Large intestine (tissue), 3 donors: ENCODE data around the gene PKIB. TPM values are rescaled to one million over a fixed set of nuclear protein-coding genes. Genes with fewer than 3 reads are reported as not detected.

Experiments
- DNase-seq, 2 donors: peaks; one replicate each; pipeline versions ENCODE4 v3.0.0 to v3.0.0-alpha.2; 2013
- H3K27ac ChIP-seq: one replicate; pipeline ENCODE4 v1.5.1; 2013; ENCODE audit warnings: low read length
- H3K27me3 ChIP-seq: 2 replicates; pipeline ENCODE4 v1.6.1; 2013; ENCODE audit warnings: low read length; ENCODE audit not compliant: control insufficient read depth, insufficient read depth
- H3K36me3 ChIP-seq: 2 replicates; pipeline ENCODE4 v1.6.1; 2013; ENCODE audit warnings: low read length; ENCODE audit not compliant: control insufficient read depth, insufficient read depth
- H3K4me1 ChIP-seq: one replicate; pipeline ENCODE4 v1.6.1; 2013; ENCODE audit warnings: low read length; ENCODE audit not compliant: control insufficient read depth, insufficient read depth
- H3K4me3 ChIP-seq: one replicate; pipeline ENCODE4 v1.5.1; 2013; ENCODE audit warnings: low read length
- H3K9me3 ChIP-seq: one replicate; pipeline ENCODE4 v1.6.1; 2013; ENCODE audit warnings: mild to moderate bottlenecking, low read depth, low read length, moderate library complexity; ENCODE audit not compliant: control insufficient read depth
- WGBS: methylation state at CpG from one replicate; pipeline ENCODE4 v1.1.5; 2013; ENCODE audit warnings: low lambda C conversion rate; ENCODE audit not compliant: insufficient coverage; 5-methylcytosine and 5-hydroxymethylcytosine counted together
- polyA plus RNA-seq: library from polyadenylated mRNA; unstranded; fragments of 120-200 nt; gene quantifications from one replicate; pipeline ENCODE4 v1.2.1, GENCODE V29; 2013

PKIB gene
- polyA plus RNA-seq, 1 donor = 30.3 TPM

GRCh38 chr6:122677406-122677805 lies 67.2 kb downstream of the PKIB start:
- no peaks in the 10 kb centered on the region for H3K9me3 ChIP-seq
- no peaks in the 10 kb centered on the region for H3K36me3 ChIP-seq
- H3K4me3 ChIP-seq = no peak overlapping the region
- no peak for DNase-seq
- H3K27ac ChIP-seq = no peak overlapping the region
- no peaks in the 10 kb centered on the region for H3K27me3 ChIP-seq
- peaks cover 14% of the 10 kb centered on the region for H3K4me1 ChIP-seq
- WGBS = 100% methylated on average over 1 of the region's 1 CpG

GRCh38 chr6:122678841-122679240 lies 68.6 kb downstream of the PKIB start:
- peaks cover 12% of the 10 kb centered on the region for H3K4me1 ChIP-seq
- WGBS = no CpG with 5 or more reads among the region's 3 CpGs
- no peaks in the 10 kb centered on the region for H3K36me3 ChIP-seq
- H3K27me3 ChIP-seq = no peaks in the 10 kb centered on the region
- H3K9me3 ChIP-seq = no peaks in the 10 kb centered on the region
- no peak overlapping the region for H3K4me3 ChIP-seq
- H3K27ac ChIP-seq = no peak overlapping the region
- no peak for DNase-seq

GRCh38 chr6:122681705-122682104 lies 71.5 kb downstream of the PKIB start:
- H3K27me3 ChIP-seq = no peaks in the 10 kb centered on the region
- H3K4me1 ChIP-seq = no peaks in the 10 kb centered on the region
- H3K4me3 ChIP-seq = no peak overlapping the region
- no peak for DNase-seq
- no peaks in the 10 kb centered on the region for H3K36me3 ChIP-seq
- no CpG with 5 or more reads among the region's 3 CpGs for WGBS
- no peak overlapping the region for H3K27ac ChIP-seq
- H3K9me3 ChIP-seq = no peaks in the 10 kb centered on the region

- no peaks in the 10 kb centered on the region for H3K36me3 ChIP-seq
- WGBS = 83% methylated on average over 1 of the region's 1 CpG
- H3K27ac ChIP-seq = no peak overlapping the region
- H3K27me3 ChIP-seq = no peaks in the 10 kb centered on the region
- H3K9me3 ChIP-seq = no peaks in the 10 kb centered on the region
- H3K4me1 ChIP-seq = no peaks in the 10 kb centered on the region
- no peak overlapping the region for H3K4me3 ChIP-seq
- no peak for DNase-seq
Measured at GRCh38 chr6:122683989-122684651, 73.9 kb downstream of the PKIB start.

- DNase-seq = no peak
- Histone ChIP-seq H3K9me3 (no peaks in the 10 kb centered on the region), H3K27me3 (no peaks in the 10 kb centered on the region), H3K4me3 (no peak overlapping the region), H3K4me1 (no peaks in the 10 kb centered on the region), H3K27ac (no peak overlapping the region), H3K36me3 (no peaks in the 10 kb centered on the region)
- no CpG with 5 or more reads among the region's 3 CpGs for WGBS
Measured at GRCh38 chr6:122692175-122692598, 82.0 kb downstream of the PKIB start.

- Histone ChIP-seq H3K36me3 (no peaks in the 10 kb centered on the region), H3K4me3 (no peak overlapping the region), H3K4me1 (no peaks in the 10 kb centered on the region), H3K27ac (no peak overlapping the region), H3K9me3 (no peaks in the 10 kb centered on the region), H3K27me3 (no peaks in the 10 kb centered on the region)
- no peak for DNase-seq
- WGBS = 100% methylated on average over 2 of the region's 4 CpGs
Measured at GRCh38 chr6:122692807-122693580, 82.8 kb downstream of the PKIB start.

- Histone ChIP-seq H3K27me3 (no peaks in the 10 kb centered on the region), H3K27ac (no peak overlapping the region), H3K36me3 (no peaks in the 10 kb centered on the region), H3K4me1 (no peaks in the 10 kb centered on the region), H3K4me3 (no peak overlapping the region), H3K9me3 (no peaks in the 10 kb centered on the region)
- WGBS = 63% methylated on average over 1 of the region's 1 CpG
- DNase-seq = no peak
Measured at GRCh38 chr6:122694075-122694474, 83.9 kb downstream of the PKIB start.

GRCh38 chr6:122694602-122695001 lies 84.4 kb downstream of the PKIB start:
- 86% methylated on average over 1 of the region's 3 CpGs for WGBS
- H3K4me3 ChIP-seq = no peak overlapping the region
- H3K4me1 ChIP-seq = no peaks in the 10 kb centered on the region
- H3K27ac ChIP-seq = no peak overlapping the region
- no peaks in the 10 kb centered on the region for H3K36me3 ChIP-seq
- DNase-seq = no peak
- no peaks in the 10 kb centered on the region for H3K9me3 ChIP-seq
- H3K27me3 ChIP-seq = no peaks in the 10 kb centered on the region

GRCh38 chr6:122695188-122695587 lies 85.0 kb downstream of the PKIB start:
- Histone ChIP-seq H3K4me3 (no peak overlapping the region), H3K4me1 (no peaks in the 10 kb centered on the region), H3K9me3 (no peaks in the 10 kb centered on the region), H3K36me3 (no peaks in the 10 kb centered on the region), H3K27me3 (no peaks in the 10 kb centered on the region), H3K27ac (no peak overlapping the region)
- DNase-seq = no peak
- 87% methylated on average over 3 of the region's 3 CpGs for WGBS

GRCh38 chr6:122696079-122696478 lies 85.9 kb downstream of the PKIB start:
- Histone ChIP-seq H3K27me3 (no peaks in the 10 kb centered on the region), H3K27ac (no peak overlapping the region), H3K36me3 (no peaks in the 10 kb centered on the region), H3K4me1 (no peaks in the 10 kb centered on the region), H3K9me3 (no peaks in the 10 kb centered on the region), H3K4me3 (no peak overlapping the region)
- 60% methylated on average over 1 of the region's 2 CpGs for WGBS
- DNase-seq = no peak

- DNase-seq = no peak
- H3K27ac ChIP-seq = no peak overlapping the region
Measured at GRCh38 chr6:122696853-122697252, 86.6 kb downstream of the PKIB start.

More at GRCh38 chr6:122696853-122697252, 86.6 kb downstream of the PKIB start:
- no peak overlapping the region for H3K4me3 ChIP-seq
- H3K9me3 ChIP-seq = no peaks in the 10 kb centered on the region
- no peaks in the 10 kb centered on the region for H3K4me1 ChIP-seq
- H3K36me3 ChIP-seq = no peaks in the 10 kb centered on the region
- H3K27me3 ChIP-seq = no peaks in the 10 kb centered on the region
